GM12878 (cell line): ENCODE results near the gene KLF3. TPM values are rescaled to one million over a fixed set of nuclear protein-coding genes. Genes with fewer than 3 reads are reported as not detected.
A peak's percentile ranks its signal among the peaks of the same experiment; 100 is the strongest.

ENCODE experiments used
- BHLHE40 ChIP-seq, 2 experiments: fragments of 450-650 bp in 1 of 2; IDR thresholded peaks; 2 replicates each; pipeline ENCODE4 v1.6.1; 2011 to 2017; ENCODE audit warnings: low read depth in 2 of 2, borderline replicate concordance in 1 of 2, improper control_type of control experiment in 1 of 2, low read length in 1 of 2, mild to moderate bottlenecking in 1 of 2
- CBX5 ChIP-seq: sonication (generic); IDR thresholded peaks from 2 replicates; pipeline ENCODE4 v1.6.1; 2016; ENCODE audit warnings: low read depth, moderate library complexity, mild to moderate bottlenecking, inconsistent platforms
- CHD2 ChIP-seq: IDR thresholded peaks from 2 replicates; pipeline ENCODE4 v1.6.1; 2011; ENCODE audit warnings: low read depth, low read length, improper control_type of control experiment, borderline replicate concordance
- GATAD2B ChIP-seq: fragments of 450-650 bp; conservative IDR thresholded peaks from 2 replicates; pipeline ENCODE4 v1.6.1; 2017; ENCODE audit warnings: low read depth, mild to moderate bottlenecking, moderate library complexity
- HDAC2 ChIP-seq: fragments of 200-600 bp; sonication (generic); IDR thresholded peaks from 2 replicates; pipeline ENCODE4 v1.6.1; 2017
- IKZF1 ChIP-seq: fragments of 450-650 bp; conservative IDR thresholded peaks from 2 replicates; pipeline ENCODE4 v1.6.1; 2017; ENCODE audit warnings: antibody characterized with exemption, mild to moderate bottlenecking
- KAT2A ChIP-seq: conservative IDR thresholded peaks from 2 replicates; pipeline ENCODE4 v1.6.1; 2011; ENCODE audit warnings: low read depth, low read length; ENCODE audit not compliant: control insufficient read depth
- MEF2A ChIP-seq: IDR thresholded peaks from 2 replicates; pipeline ENCODE4 v1.6.1; 2011; ENCODE audit warnings: low read depth, mild to moderate bottlenecking, low read length, moderate library complexity; ENCODE audit not compliant: insufficient read depth
- NR2C1 ChIP-seq: fragments of 450-650 bp; IDR thresholded peaks from 2 replicates; pipeline ENCODE4 v1.6.1; 2017; ENCODE audit warnings: antibody characterized with exemption, mild to moderate bottlenecking, moderate library complexity
- NRF1 ChIP-seq: conservative IDR thresholded peaks from 2 replicates; pipeline ENCODE4 v1.6.1; 2011; ENCODE audit warnings: mild to moderate bottlenecking, low read depth, low read length, improper control_type of control experiment
- PBX3 ChIP-seq: IDR thresholded peaks from 2 replicates; pipeline ENCODE4 v1.6.1; 2011; ENCODE audit warnings: mild to moderate bottlenecking, low read depth, low read length, moderate library complexity; ENCODE audit not compliant: insufficient replicate concordance
- POLR2AphosphoS2 ChIP-seq: IDR thresholded peaks from 2 replicates; pipeline ENCODE4 v1.6.1; 2011; ENCODE audit warnings: low read depth, mild to moderate bottlenecking, low read length, improper control_type of control experiment, moderate library complexity
- RAD51 ChIP-seq: fragments of 450-650 bp; IDR thresholded peaks from 2 replicates; pipeline ENCODE4 v1.6.1; 2016; ENCODE audit warnings: moderate library complexity, mild to moderate bottlenecking, inconsistent platforms
- RBBP5 ChIP-seq: fragments of 200-600 bp; sonication (generic); conservative IDR thresholded peaks from 2 replicates; pipeline ENCODE4 v1.6.1; 2016
- SRF ChIP-seq, 2 experiments: IDR thresholded peaks; 2 replicates each; pipeline ENCODE4 v1.6.1; 2011; ENCODE audit warnings: low read depth in 2 of 2, low read length in 2 of 2, mild to moderate bottlenecking in 1 of 2, moderate library complexity in 1 of 2
- TAF1 ChIP-seq: IDR thresholded peaks from 2 replicates; pipeline ENCODE4 v1.6.1; 2011; ENCODE audit warnings: mild to moderate bottlenecking, low read depth, low read length, borderline replicate concordance
- ZBED1 ChIP-seq: IDR thresholded peaks from 2 replicates; pipeline ENCODE4 v1.6.1; 2016; ENCODE audit warnings: borderline replicate concordance
- ZBTB33 ChIP-seq: fragments of 450-650 bp; IDR thresholded peaks from 2 replicates; pipeline ENCODE4 v1.6.1; 2017; ENCODE audit warnings: mild to moderate bottlenecking
- polyA plus RNA-seq, 11 experiments: library from polyadenylated mRNA; depleted of rRNA in 4 of 11; unstranded in 6 of 11; stranded (reverse) in 5 of 11; fragments of >200 nt; fragmentation: Nextera tagmentation in 4 of 11; fragmentation: Illumina TruSeq in 1 of 11; extraction: Ambion mirVana in 4 of 11; extraction: Trizol in 1 of 11; gene quantifications; 1 replicate in 1 of 11; 2 replicates in 10 of 11; pipeline versions ENCODE4 v1.2.1 to v1.2.3, GENCODE V29; 2011 to 2016; ENCODE audit warnings: inconsistent platforms in 2 of 11, missing spikeins in 2 of 11, low read depth in 1 of 11
- total RNA-seq, 4 experiments: library from RNA; depleted of rRNA in 3 of 4; stranded (reverse); fragments of >200 nt in 3 of 4; fragmentation: Illumina TruSeq in 1 of 4; extraction: Trizol in 1 of 4; gene quantifications; 2 replicates each; pipeline versions ENCODE4 v1.2.1 to v1.2.3, GENCODE V29; 2013 to 2021
- TF ChIP-seq, protein P1 (sequence below): IDR thresholded peaks from 2 replicates; pipeline ENCODE4 v1.6.1; 2012; ENCODE audit warnings: low read depth, low read length, improper control_type of control experiment
- TF ChIP-seq, protein P2 (sequence below): fragments of 450-650 bp; IDR thresholded peaks from 2 replicates; pipeline ENCODE4 v1.6.1; 2016; ENCODE audit warnings: mild to moderate bottlenecking
- TF ChIP-seq, protein P3 (sequence below): fragments of 450-650 bp; formaldehyde crosslinking; IDR thresholded peaks from 2 replicates; pipeline ENCODE4 v1.4.0; 2020; ENCODE audit warnings: mild to moderate bottlenecking, moderate library complexity

Gene KLF3
- total and polyA plus RNA-seq, 10 of the 15 experiments (the other 5 are each of a cell fraction or from before 2014, with no cell fraction given) = 1.4 to 5.8 (median 2.1) TPM

- TF ChIP-seq, protein P1, sequence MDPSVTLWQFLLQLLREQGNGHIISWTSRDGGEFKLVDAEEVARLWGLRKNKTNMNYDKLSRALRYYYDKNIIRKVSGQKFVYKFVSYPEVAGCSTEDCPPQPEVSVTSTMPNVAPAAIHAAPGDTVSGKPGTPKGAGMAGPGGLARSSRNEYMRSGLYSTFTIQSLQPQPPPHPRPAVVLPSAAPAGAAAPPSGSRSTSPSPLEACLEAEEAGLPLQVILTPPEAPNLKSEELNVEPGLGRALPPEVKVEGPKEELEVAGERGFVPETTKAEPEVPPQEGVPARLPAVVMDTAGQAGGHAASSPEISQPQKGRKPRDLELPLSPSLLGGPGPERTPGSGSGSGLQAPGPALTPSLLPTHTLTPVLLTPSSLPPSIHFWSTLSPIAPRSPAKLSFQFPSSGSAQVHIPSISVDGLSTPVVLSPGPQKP = no peak
- no peak for TF ChIP-seq POLR2AphosphoS2
- TF ChIP-seq SRF (IDR thresholded peaks at IDR 0.05; ENCODE audit: low read depth in 2 of 2, low read length in 2 of 2) = peak in 1 of 2 experiments; percentile 31; a peak in 1 of 4 replicates
- peak in 1 of 2 experiments; percentile 26; a peak in 1 of 4 replicates for TF ChIP-seq BHLHE40 (IDR thresholded peaks at IDR 0.05; ENCODE audit: borderline replicate concordance in 1 of 2, low read depth in 2 of 2, low read length in 1 of 2)
- no peak for TF ChIP-seq RBBP5
- TF ChIP-seq NRF1 = no peak
- TF ChIP-seq CBX5 = 0 out of 2 replicates have a peak, but pooled peaks have one; percentile 44
- TF ChIP-seq NR2C1 = no peak
- peak; percentile 48; the same call in 1 of the 2 replicates for TF ChIP-seq GATAD2B
- TF ChIP-seq ZBTB33 = no peak
- no peak for TF ChIP-seq KAT2A
- TF ChIP-seq CHD2 = 0 out of 2 replicates have a peak, but pooled peaks have one; percentile 45
- TF ChIP-seq, protein P2, sequence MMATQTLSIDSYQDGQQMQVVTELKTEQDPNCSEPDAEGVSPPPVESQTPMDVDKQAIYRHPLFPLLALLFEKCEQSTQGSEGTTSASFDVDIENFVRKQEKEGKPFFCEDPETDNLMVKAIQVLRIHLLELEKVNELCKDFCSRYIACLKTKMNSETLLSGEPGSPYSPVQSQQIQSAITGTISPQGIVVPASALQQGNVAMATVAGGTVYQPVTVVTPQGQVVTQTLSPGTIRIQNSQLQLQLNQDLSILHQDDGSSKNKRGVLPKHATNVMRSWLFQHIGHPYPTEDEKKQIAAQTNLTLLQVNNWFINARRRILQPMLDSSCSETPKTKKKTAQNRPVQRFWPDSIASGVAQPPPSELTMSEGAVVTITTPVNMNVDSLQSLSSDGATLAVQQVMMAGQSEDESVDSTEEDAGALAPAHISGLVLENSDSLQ = no peak
- TF ChIP-seq, protein P3, sequence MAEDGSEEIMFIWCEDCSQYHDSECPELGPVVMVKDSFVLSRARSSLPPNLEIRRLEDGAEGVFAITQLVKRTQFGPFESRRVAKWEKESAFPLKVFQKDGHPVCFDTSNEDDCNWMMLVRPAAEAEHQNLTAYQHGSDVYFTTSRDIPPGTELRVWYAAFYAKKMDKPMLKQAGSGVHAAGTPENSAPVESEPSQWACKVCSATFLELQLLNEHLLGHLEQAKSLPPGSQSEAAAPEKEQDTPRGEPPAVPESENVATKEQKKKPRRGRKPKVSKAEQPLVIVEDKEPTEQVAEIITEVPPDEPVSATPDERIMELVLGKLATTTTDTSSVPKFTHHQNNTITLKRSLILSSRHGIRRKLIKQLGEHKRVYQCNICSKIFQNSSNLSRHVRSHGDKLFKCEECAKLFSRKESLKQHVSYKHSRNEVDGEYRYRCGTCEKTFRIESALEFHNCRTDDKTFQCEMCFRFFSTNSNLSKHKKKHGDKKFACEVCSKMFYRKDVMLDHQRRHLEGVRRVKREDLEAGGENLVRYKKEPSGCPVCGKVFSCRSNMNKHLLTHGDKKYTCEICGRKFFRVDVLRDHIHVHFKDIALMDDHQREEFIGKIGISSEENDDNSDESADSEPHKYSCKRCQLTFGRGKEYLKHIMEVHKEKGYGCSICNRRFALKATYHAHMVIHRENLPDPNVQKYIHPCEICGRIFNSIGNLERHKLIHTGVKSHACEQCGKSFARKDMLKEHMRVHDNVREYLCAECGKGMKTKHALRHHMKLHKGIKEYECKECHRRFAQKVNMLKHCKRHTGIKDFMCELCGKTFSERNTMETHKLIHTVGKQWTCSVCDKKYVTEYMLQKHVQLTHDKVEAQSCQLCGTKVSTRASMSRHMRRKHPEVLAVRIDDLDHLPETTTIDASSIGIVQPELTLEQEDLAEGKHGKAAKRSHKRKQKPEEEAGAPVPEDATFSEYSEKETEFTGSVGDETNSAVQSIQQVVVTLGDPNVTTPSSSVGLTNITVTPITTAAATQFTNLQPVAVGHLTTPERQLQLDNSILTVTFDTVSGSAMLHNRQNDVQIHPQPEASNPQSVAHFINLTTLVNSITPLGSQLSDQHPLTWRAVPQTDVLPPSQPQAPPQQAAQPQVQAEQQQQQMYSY (CRISPR knock-in tag) = no peak
- peak; percentile 47; the same call in 1 of the 2 replicates for TF ChIP-seq IKZF1
- TF ChIP-seq PBX3 = no peak
- TF ChIP-seq MEF2A = peak; percentile 77
- no peak for TF ChIP-seq ZBED1
- TF ChIP-seq TAF1 = peak; percentile 61; the same call in 1 of the 2 replicates
- no peak for TF ChIP-seq HDAC2
- no peak for TF ChIP-seq RAD51
These were observed 7.1 kb downstream of the KLF3 start (continued) for GRCh38 chr4:38670939-38671591.
